ENCODE results near the gene CASD1.

DNA sequence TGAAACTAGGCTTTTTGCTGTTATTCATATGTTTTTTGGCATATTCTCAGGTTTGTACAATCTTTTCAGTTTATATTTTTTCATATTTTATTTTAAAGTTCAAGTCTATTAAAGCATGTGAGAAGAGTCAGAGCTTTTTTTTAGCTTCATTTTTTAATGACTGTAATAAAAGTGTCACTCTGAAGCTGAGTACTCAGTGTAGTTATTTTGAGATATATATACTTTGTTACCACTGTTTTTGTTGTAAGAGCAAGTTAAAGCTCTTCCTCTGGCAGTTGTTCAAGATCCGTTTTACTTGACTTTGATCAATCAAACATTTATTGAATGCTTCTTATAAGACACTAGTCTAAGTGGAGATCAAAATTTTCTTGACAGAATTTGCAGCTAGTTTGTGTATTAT, 37.5 kb downstream of the CASD1 start:
- no peak for TF ChIP-seq YY1 (IDR thresholded peaks at IDR 0.05; ENCODE audit: insufficient read depth, insufficient read length)
- no peak for TF ChIP-seq ZNF274 (IDR thresholded peaks at IDR 0.05; ENCODE audit: low read depth, low read length)

Measured in NT2/D1 (cell line).